ENCODE measurements around the gene MAB21L4. TPM values are rescaled to one million over a fixed set of nuclear protein-coding genes. Genes with fewer than 3 reads are reported as not detected.
A peak's percentile ranks its signal among the peaks of the same experiment; 100 is the strongest.

Gene MAB21L4
- total RNA-seq, 1 donor from 2014 or later = 0.59 TPM

DNA sequence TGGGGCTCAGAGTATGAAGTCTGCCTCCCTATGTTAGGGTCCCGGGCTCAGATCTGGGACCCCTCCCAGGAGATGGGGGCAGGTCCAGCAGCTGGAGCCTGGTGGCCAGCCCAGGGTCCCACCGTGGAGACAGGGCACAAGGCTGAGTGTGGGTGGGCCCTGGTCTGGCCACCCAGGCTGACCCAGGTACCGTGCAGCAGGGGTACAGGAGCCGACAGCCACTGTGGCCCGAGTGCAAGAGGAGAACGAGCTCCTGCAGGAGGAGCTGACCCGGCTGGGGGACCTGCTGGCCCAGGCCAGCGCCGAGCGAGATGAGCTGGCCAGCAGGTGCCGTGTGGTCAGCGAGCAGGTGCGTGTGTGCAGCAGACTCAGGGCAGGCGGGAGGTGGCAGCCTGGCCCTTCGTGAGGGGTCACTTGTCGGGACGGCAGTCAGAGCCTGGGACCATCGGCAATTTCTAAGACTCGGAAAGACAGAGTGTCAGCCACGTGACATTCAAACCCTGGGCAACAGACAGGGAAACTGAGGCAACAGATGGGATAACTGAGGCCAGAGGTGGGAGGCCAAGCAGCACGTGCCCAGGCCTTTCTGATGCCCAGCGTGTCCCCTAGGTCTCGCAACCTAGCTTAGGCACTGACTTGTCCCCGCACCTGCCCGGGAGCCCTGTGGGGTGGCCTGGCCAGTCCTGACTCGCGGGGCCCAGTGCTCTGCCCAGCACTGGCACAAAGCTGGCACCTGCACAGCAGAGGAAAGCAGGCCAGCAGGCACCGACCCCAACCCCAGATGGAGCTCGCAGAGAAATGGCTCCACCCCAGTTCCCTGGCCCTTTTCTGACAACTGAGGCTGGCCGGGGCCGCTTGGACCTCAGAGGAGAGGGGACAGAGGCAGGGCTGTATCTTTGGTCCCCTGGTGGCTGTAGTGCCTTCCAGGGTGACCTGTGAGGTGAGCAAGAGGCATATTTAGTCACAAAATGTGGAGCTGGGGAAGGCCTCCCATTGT lies 24.1 kb upstream of the MAB21L4 start:
- TF ChIP-seq, protein P1, sequence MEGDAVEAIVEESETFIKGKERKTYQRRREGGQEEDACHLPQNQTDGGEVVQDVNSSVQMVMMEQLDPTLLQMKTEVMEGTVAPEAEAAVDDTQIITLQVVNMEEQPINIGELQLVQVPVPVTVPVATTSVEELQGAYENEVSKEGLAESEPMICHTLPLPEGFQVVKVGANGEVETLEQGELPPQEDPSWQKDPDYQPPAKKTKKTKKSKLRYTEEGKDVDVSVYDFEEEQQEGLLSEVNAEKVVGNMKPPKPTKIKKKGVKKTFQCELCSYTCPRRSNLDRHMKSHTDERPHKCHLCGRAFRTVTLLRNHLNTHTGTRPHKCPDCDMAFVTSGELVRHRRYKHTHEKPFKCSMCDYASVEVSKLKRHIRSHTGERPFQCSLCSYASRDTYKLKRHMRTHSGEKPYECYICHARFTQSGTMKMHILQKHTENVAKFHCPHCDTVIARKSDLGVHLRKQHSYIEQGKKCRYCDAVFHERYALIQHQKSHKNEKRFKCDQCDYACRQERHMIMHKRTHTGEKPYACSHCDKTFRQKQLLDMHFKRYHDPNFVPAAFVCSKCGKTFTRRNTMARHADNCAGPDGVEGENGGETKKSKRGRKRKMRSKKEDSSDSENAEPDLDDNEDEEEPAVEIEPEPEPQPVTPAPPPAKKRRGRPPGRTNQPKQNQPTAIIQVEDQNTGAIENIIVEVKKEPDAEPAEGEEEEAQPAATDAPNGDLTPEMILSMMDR (IDR thresholded peaks at IDR 0.05; ENCODE audit: insufficient read depth, low read depth, low read length) = no peak
- TF ChIP-seq EZH2 (IDR thresholded peaks at IDR 0.05; ENCODE audit: insufficient read depth, low read length) = no peak
- FAIRE-seq = no peak

DNA sequence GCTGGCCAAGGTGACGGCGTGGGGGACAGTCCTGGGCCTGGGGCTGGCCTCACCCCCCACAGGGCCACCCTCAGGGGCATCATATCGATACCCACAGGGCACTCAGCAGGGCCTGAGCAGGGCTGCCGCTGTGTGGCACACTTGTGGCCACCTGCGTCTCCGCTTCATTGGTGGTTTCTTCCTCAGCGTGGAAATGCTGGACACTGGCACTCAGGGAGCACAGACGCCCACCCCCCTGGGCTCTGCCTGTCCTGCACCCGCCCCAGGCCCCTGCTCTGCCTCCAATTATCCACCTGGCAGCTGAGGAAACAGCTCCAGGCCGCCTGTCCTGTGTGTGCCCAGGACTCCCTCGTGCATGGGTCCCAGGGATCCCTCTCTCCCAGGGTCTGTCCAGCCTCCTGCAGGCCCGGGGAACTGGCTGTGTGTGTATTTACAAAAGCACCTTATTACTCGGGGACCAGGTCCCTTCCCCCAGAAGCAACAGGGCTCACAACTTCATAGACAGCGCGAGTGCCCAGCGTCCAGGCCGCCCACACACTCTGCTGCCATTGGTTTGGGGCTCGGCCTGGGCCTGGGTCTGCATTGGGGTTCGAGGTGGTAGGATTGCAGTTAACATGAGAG lies 23.3 kb upstream of the MAB21L4 start:
- Histone ChIP-seq H3K4me3 (ENCODE audit: insufficient read depth, low read depth, low read length) (no peak overlapping the region), H4K20me1 (ENCODE audit: insufficient read depth, low read length) (no peaks in the 10 kb centered on the region), H3K9me3 (ENCODE audit: insufficient read depth, low read depth, low read length) (no peaks in the 10 kb centered on the region), H2AFZ (ENCODE audit: low read depth, low read length) (no peak overlapping the region), H3K4me1 (ENCODE audit: insufficient read depth, low read length) (peaks cover 35% of the 10 kb centered on the region), H3K27me3 (ENCODE audit: insufficient read depth, low read length) (no peaks in the 10 kb centered on the region), H3K27ac (ENCODE audit: low read depth, low read length) (no peak overlapping the region), H3K4me2 (ENCODE audit: low read length) (no peak overlapping the region), H3K36me3 (ENCODE audit: insufficient read depth, low read length) (no peaks in the 10 kb centered on the region), H3K79me2 (ENCODE audit: insufficient read depth, low read length) (no peaks in the 10 kb centered on the region), H3K9ac (ENCODE audit: low read length) (no peak overlapping the region)
- FAIRE-seq = no peak
- DNase-seq (ENCODE audit: low read depth) = no peak
- peaks cover 18% of the 10 kb centered on the region for H3K27me3 Mint-ChIP-seq (ENCODE audit: low read depth, unreplicated experiment)
- no peak overlapping the region for H3K27ac Mint-ChIP-seq (ENCODE audit: unreplicated experiment)
- peaks cover 5% of the 10 kb centered on the region for H3K4me1 Mint-ChIP-seq (ENCODE audit: low read depth, unreplicated experiment)
- H3K36me3 Mint-ChIP-seq (ENCODE audit: low read depth, unreplicated experiment) = no peaks in the 10 kb centered on the region
- no peak overlapping the region for H3K4me3 Mint-ChIP-seq (ENCODE audit: unreplicated experiment)
- TF ChIP-seq, protein P1 (IDR thresholded peaks at IDR 0.05; ENCODE audit: insufficient read depth, low read depth, low read length) = no peak
- TF ChIP-seq EZH2 (IDR thresholded peaks at IDR 0.05; ENCODE audit: insufficient read depth, low read length) = no peak
- H3K9me3 Mint-ChIP-seq (ENCODE audit: unreplicated experiment) = no peaks in the 10 kb centered on the region

More for the DNA sequence above, 24.1 kb upstream of the MAB21L4 start:
- Mint-ChIP-seq H3K27ac (ENCODE audit: unreplicated experiment) (no peak overlapping the region), H3K36me3 (ENCODE audit: low read depth, unreplicated experiment) (no peaks in the 10 kb centered on the region), H3K4me1 (ENCODE audit: low read depth, unreplicated experiment) (peaks cover 5% of the 10 kb centered on the region), H3K4me3 (ENCODE audit: unreplicated experiment) (no peak overlapping the region), H3K9me3 (ENCODE audit: unreplicated experiment) (no peaks in the 10 kb centered on the region), H3K27me3 (ENCODE audit: low read depth, unreplicated experiment) (peaks cover 20% of the 10 kb centered on the region)
- Histone ChIP-seq H3K4me3 (ENCODE audit: insufficient read depth, low read depth, low read length) (no peak overlapping the region), H3K4me2 (ENCODE audit: low read length) (peak overlapping the region; percentile 41), H3K36me3 (ENCODE audit: insufficient read depth, low read length) (no peaks in the 10 kb centered on the region), H2AFZ (ENCODE audit: low read depth, low read length) (no peak overlapping the region), H3K79me2 (ENCODE audit: insufficient read depth, low read length) (no peaks in the 10 kb centered on the region), H3K4me1 (ENCODE audit: insufficient read depth, low read length) (peaks cover 33% of the 10 kb centered on the region), H4K20me1 (ENCODE audit: insufficient read depth, low read length) (no peaks in the 10 kb centered on the region), H3K9me3 (ENCODE audit: insufficient read depth, low read depth, low read length) (no peaks in the 10 kb centered on the region), H3K27ac (ENCODE audit: low read depth, low read length) (peak overlapping the region; percentile 87), H3K9ac (ENCODE audit: low read length) (peak overlapping the region; percentile 72), H3K27me3 (ENCODE audit: insufficient read depth, low read length) (no peaks in the 10 kb centered on the region)
- no peak for DNase-seq (ENCODE audit: low read depth)
